ENCODE data around the gene BAZ2B.

Gene BAZ2B

DNA sequence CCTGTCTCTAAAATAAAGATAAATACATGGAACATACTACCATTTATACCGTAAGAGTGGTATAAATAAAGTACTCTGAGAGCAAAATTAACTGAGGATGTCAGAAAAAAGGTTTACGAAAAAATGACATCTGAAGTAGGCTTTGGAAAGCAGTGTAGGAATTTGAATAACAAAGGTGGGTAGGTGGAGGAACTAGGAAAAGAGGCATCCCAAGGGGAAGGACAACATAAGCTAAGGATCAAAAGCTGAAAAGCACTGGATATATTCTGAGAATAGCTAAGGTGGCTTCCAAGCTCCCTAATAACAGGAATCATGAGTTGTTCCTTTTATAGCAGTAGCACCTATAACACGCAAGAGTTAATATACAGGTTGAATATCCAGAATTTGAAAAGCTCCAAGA is 91.3 kb downstream of the BAZ2B start:
- no peak for DNase-seq

DNA sequence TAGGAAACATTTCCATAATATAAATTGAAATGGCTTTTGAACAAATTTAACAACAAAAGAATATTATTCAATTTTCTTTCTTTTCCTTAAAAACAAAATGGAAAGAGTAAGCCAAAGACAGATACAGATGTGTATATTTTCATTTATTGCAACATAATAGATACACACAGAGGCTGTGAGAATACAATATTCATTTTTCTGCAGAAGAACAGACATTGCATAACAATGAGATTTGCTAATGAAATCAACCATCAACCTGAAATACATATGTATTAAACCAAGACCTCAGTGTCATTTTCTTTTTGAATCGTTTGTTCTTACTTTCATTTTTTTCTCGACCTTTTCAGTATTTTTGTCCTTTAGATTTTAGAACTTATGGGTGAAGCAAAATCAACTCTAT is 95.1 kb downstream of the BAZ2B start:
- DNase-seq, result no peak

DNA sequence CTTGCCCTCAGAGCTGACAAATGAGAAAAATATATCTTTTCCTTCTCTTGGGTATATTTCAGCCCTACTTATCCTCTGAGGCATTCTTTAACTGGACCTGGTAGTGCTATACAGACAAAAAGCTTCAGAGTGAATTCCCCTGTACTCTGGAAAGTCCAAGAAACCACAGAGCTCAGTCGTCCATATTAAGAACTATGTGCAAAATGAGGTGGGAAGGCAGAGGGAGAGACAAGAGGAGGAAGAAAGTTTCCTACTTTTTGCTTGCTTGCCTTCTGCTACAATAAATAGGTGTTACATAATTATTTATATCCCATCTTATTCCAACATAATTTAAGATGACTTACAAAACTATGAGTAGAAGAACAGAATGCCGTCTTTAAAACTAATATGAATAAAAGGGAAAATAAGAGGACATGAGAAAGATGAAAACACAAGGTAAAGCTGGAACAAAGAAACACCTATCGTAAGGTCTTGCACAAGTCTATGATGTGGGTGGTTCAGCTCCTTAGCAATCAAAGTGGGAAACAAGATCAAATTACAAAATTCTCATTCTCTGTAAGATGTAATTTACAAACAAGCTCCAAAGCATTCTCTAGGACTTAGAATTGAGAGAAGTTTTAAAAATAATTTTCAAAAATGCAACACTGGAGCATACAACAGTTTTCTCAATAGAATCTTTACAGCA is 97.9 kb downstream of the BAZ2B start:
- DNase-seq, result no peak

DNA sequence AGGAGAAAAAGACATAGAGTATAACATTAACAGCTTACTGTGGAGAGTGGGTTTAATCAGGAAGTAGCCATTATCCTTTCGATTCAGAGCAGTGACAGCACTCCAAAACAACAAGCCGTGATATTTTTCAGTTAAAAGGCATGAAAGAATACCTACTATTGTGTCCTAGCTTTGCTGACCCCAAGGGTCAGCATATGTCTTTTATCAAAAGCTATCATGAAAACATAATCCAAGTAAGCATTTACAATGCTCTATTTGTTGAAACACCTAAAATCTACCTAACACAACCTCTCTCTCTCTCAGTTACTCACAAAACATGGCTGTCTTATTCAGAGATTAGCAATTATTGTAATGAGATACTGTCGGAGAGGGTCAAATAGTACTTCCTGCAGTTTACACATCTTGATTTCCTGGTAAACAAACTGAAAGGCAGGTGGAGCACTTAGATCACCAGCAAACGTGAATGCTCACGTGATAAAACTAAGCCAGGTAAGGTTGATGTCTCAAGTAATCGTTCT is 100.0 kb downstream of the BAZ2B start:
- no peak for DNase-seq

DNA sequence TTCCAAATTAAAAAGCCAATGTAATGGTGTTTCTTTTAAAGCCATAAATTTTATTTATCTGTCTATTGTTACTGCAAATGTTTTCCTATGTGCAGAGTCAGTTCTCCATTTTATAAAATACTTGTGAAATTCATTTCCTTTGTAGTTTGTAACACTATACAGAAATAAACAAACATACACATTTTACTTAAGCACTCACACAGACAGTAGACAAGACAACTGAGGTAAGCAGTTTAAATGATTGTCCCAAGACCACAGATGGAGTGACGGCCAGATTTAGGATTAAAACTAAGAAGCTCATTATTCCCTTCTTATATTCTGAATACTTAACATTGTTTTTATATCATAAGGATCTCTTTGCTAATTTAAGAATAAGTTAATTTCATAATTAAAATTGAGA is 100.9 kb downstream of the BAZ2B start:
- DNase-seq, result no peak

DNA sequence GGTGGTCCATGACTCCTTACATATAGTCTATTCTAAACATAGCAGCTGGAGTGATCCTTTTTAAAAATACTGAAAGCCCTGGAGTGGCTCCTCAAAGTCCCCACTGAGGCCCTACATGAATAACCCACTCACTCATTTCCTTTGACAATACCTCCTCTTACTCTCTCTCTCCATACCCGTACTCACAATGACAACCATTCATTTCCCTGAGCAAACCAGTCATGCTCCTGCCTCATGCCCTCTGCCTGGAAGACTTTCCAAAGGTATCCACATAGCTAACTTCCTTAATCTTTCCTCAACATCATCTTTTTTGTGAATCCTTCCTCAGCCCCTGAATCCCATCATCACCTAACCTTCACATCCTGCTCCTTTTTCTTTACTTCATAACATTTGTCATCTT is 102.6 kb downstream of the BAZ2B start:
- no peak for DNase-seq

DNA sequence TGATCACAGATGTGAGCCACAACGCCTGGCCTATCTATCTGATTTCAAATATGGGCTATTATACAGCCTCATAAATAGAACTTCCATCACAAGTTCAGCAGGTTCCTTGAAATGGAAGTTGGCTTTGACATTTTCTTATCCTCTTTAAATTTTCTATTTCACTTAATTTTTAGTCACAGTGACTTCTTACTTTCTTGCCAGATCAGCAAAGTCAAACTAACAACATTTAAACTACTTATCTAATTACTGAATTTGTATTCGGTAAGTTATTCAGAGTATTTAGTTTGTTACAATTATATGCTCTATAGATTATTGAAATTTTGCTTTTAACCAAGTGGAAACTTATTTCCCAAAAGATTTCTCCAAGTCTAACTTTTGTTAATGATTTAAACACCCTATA is 108.2 kb downstream of the BAZ2B start:
- no peak for DNase-seq

DNA sequence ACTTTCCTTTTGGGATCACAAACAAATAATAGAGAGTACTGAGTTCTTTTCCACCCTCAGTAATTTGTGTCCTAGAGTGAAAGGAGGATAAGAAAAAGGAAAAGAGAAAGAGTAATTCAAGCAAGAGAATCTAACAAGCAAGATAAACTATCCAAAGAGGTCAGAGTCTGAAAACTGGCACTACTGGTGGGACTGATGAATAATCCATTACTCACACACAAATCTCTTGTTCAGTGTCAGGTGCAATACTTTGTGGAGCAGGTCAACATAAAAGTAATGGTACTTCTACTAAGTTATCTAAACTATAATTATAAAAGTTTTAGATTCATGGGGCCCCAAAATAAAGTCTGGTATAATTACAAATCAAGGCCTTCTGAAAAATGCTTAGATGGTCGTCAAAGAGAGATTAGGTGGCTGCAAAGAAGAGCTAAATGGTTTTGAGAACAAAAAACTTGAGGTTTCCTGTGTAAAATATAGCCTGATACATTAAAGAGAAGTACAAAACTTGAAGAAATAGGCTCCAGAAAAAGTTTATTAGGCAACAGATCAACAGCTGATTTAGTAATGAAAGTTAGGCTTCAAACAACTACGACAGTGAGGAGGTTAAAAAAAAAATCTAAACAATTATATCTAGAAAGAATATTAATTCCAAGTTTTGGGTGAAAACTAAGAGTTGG is 109.4 kb downstream of the BAZ2B start:
- DNase-seq, result no peak

DNA sequence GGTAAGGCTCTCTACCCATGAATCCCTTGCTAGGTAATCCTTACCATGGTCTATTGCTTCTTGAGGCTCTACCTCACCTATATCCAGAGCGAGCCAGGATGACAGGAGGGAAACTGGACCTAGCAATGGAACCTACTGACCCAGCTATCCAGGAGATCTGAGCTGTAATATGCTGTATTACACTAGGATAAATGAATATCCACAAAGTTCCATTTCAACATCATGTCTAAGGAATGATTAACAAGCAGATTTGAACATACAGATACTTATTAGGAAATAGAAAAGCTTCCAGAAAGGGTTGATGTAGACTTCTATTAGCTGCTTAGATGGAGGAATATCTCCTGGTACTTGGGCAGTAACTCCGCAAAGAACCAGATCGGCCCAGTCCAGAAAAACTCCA is 110.1 kb downstream of the BAZ2B start:
- no peak for DNase-seq

DNA sequence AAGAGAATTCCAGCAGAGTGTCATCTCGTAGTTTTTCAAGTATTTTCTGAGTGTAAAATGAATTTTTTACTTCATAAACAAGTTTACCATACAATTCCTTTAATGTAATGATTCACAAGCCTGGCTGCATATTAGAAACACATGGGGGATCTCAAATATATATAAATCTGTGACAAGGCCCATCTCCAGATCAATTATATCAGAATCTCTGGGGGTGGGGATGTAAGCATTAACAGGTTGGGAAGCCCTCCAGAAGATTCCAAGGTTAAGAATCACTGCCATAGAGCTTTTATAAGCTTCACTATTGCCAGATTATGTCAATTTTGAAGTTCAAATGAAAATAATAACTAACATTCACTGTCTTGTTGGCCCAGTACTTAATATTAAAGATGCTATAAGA is 111.2 kb downstream of the BAZ2B start:
- no peak for DNase-seq

DNA sequence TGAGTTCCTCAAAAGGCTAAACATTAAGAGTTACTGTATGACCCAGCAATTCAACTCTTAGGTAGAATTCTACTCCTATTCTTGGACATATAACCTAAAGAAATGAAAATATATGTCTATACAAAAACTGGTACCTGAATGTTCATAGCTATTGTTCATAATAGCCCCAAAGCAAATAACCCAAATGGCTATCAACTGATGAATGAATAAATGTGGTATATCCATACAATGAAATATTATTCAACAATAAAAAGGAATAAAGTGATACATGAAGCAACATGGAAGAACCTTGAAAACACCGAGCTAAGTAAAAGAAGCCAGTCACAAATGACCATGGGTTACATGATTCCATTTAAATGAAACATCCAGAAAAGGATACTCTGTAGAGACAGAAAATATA is 114.6 kb downstream of the BAZ2B start:
- DNase-seq, result no peak

DNA sequence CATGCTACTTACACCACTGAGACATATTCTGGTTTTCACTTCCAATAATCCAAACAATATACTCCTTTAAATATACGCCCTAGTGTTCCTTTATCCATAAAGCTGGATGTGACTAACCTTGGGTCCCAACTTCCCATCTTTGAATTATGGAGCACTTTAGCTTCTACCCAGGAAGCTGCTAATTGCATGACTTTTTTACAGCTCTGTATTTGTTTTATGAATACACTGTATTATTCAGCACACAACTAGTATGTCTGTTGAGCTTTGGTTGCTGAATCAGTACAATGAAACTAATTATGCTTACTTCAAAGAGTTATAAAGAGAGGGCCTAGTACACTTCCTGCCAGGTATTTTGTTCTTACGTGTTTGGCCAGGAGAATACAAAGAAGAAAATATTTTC is 118.5 kb downstream of the BAZ2B start:
- DNase-seq, result no peak

DNA sequence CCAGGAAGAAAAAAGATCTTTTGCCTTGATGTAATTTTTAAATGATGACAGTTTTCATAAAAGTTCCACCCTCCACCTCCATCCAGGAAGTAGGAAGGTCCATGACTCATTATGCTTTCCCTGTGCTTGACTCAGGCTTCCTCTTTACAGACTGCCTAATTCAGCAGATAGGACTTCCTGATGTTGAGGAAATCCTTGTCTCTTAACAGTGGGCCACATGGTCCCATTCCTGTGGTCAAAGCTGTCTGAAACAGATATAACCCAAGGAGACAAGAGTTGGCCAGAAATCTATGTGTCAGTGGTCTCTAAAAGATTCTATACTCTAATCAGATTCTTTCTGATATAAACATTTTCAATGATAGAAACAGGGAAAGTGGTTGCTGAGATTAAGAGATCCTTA is 119.1 kb downstream of the BAZ2B start:
- no peak for DNase-seq

DNA sequence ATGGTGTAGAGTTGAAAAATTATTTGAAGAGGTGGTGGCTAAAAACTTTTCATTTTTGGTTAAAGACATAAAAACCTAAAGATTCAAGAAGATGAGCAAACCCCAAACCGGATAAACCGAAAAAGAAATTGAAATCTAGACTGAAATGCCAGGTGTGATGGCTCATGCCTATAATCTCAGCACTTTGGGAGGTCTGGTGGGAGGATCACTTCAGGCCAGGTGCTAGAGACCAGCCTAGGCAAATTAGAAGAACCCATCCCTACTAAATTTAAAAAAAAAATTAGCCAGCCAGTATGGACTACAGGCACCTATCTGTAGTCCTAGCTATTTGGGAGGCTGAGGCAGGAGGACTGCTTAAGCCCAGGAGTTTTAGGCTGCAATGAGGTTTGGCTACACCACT is 126.9 kb downstream of the BAZ2B start:
- DNase-seq, result no peak

DNA sequence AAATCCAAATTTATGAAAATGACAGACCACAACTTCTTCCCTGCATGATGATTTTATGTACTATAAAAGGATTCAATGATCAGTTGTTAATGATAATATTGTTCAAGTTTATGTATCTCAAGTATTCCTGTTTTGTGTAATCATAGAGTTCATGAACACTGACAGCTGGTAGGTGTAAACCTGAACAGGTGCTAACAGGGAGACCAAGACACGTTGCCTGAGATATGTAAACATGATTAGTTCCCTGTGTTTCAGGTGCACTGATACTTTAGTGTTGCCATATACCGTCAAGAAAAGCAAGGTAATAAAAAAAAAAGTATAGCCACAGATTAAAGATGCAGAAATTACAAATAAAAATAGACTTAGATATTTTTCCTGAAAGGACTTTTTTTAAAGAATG is 131.8 kb downstream of the BAZ2B start:
- no peak for DNase-seq

DNA sequence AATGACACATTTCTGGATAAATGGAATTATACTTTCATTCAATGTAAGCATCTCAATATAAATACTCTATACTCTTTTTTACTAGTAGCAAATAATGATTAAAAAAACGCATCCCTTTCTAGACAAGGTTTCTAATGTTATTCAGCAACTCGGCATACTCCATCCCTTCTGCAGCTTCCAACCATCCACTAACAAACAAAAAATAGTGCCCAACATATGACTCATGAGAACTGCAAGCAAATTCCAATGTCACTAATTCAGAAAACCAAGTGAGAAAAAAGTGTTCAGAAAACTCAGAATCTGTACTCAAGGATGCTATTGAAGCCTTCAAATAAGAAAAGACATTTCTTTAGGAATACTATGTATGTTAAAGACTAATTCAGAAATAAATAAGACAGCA is 140.0 kb downstream of the BAZ2B start:
- no peak for DNase-seq

DNA sequence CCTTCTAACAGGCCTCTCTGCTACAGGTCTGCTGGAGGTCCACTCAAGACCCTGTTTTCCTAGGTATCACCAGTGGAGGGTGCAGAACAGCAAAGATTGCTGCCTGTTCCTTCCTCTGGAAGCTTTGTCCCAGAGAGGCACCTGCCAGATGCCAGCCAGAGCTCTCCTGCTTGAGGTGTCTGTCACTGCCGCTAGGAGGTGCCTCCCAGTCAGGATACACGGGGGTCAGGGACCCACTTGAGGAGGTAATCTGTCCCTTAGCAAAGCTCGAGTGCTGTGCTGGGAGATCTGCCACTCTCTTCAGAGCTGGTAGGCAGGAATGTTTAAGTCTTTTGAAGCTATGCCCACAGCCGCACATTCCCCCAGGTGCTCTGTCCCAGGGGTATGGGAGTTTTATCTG is 140.6 kb downstream of the BAZ2B start:
- no peak for DNase-seq

DNA sequence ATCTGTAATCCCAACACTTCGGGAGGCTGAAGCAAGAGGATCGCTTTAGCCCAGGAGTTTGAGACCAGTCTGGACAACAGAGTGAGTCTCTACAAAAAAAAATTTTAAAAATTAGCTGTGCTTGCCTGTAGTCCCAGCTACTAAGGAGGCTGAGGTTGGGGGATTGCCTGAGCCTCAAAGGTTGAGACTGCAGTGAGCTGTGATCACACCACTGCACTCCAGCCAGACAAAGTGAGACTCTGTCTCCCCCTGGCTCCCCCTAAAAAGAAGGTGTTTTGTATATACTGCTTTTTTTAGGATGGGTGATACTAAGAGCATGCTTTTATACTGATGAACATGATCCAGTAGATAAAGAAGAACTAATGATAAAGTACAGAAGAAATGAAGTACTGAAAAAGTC is 145.0 kb downstream of the BAZ2B start:
- no peak for DNase-seq

DNA sequence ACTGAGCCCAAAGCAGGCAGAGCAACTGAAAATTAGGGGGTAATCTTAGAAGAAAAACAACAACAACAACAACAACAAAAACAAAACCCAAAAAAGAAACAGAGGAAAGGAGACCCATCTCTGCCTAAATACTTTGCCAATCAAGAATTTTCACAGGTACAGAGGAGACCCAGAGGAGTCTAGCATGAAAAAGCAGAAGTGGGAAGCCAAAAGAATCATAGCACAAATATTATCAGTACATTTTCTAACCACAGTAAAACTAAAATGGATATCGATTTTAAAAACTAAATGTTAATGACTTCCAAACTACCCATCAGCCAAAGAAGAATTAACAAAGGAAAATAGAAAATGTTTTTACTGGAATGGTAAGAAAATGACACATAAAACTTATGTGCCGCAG is 148.1 kb downstream of the BAZ2B start:
- no peak for DNase-seq

DNA sequence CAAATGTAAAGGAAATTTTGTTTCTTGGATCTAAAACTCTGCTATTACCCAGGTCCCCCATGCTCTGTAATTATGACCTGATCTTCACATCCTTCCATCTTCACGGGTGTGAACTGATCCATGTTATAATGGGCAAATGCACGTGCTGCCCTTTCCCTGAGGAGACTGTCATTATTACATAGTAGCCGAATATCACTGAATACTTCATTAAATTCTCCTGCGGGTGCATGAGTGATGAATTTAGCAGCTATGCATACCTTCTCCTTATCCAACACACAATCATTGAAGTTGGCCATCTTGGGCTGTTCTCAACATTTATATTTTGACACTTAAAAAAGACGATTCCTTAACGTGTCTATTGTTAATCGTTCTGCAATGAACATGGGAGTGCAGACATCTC is 153.4 kb downstream of the BAZ2B start:
- DNase-seq, result no peak

DNA sequence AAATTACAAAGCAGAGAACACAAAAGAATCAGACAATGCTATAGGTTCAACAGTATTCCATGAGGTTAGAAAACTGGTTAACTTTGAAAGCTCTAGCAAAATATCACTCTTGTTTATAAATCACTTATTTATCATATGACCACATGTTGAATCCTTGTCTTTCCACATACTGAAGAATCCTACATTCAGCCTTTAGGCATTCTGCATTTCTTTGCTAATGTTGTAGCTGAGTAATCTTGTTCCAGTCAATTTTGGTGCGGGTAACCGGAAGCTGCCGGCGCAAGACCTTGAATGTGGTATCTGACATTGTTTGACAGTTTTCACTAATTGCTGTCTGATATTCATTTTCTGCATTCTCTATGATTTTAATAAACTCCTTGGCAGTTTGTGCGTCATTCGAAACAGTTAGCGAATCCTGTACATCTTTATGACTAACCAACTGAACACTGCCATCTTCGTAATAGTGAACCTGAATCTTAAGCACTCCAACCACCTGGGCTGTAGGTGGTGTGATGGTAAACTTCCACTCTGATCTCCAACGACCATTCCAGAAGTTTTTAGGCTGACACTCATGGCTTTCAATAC is 154.1 kb downstream of the BAZ2B start:
- DNase-seq, result no peak

DNA sequence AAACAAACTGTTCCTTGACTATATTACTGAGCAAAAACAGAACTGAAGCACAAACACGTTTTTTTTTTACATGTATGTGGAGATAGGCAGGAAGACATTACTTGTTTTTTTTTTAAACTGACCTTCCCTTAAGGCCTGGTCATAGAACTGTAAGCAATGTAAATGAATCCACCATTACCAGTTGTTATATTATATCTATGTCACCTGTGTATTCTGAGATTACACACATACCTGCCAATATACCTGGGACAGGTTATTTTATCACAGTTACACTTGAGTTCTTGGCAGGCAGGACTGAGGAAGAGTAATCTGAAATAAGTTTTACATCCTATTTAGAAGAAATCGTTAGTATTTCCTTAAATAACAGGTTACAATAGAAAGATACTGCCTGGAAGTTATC is 155.3 kb downstream of the BAZ2B start:
- no peak for DNase-seq

DNA sequence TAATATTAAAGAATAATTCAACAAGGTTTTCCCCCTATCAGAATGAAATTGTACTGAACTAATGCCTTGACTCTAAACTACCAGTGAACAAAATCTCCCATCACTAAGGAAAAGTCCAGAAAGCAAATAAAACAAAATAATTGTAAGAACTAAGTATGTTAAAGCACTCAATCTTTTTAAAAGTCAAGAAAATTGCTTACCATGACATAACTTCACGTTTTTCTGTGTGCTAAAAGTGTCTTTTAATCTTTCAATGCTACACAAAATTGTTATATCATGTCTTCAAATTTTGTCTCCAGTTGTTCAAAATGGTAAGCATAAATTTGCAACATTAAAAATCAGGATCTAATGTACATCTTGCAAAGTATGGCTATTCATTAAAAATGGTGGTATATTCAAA is 156.1 kb downstream of the BAZ2B start:
- DNase-seq, result no peak

DNA sequence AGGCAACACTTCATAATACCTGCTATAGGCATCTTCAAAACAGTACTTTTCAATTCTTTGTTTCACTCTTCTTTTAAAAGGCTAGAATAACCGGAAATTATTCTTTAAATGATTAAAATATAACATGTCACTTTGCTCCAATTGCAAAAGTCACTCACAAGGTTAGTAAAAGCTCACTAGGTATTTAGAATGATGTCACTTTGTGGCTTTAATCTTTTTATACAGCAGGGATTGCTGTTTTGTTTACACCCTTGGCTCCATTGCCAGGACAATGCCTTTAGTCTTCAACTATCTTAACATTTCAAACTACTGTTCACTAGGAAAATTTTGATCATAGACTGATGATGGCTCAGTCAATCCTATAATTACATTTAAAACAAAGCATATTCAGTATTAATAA is 157.1 kb downstream of the BAZ2B start:
- no peak for DNase-seq

DNA sequence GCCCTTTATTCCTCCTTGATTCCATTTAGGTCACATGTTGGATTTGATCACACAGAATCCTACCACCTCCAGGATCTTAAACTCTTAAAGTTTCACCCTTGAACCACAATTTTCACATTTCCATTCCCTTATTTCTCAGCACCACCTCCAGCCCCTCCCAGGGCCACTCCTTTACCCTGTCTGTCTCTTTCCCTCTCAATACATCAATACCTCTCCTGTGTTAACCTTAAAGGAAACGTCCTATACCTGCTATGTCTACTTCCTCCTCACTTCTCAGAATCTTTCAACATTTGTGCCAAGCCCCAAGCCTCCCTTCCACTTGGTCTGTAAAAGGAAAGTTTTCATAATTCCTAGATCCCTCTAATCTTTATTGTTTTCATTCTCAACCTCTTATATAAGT is 158.8 kb downstream of the BAZ2B start:
- no peak for DNase-seq
